ENCODE measurements around the gene PHF23. TPM values are rescaled to one million over a fixed set of nuclear protein-coding genes. Genes with fewer than 3 reads are reported as not detected.

PHF23 gene
- total and polyA plus RNA-seq, 2 of the 4 experiments (the other 2 are of a cell fraction), result 44.8 to 58.5 TPM

GRCh38 chr17:7216242-7217112, 22.8 kb downstream of the PHF23 start:
- peak overlapping the region; percentile 55 for H3K4me3 ChIP-seq (ENCODE audit: insufficient read depth, low read depth, low read length)
- peak overlapping the region; percentile 29; the same call in 1 of the 2 replicates for H4K91ac ChIP-seq (ENCODE audit: insufficient read depth, low read depth, low read length)
- no peak overlapping the region for H3K18ac ChIP-seq (ENCODE audit: low read depth, low read length)
- H4K8ac ChIP-seq (ENCODE audit: low read depth in 2 of 2, low read length in 2 of 2), result peak overlapping the region in 1 of 2 experiments; percentile 30; a peak in 1 of 4 replicates
- H4K20me1 ChIP-seq (ENCODE audit: insufficient read depth, low read length), result peaks cover 58% of the 10 kb centered on the region
- in situ Hi-C loops (cut with MboI; ENCODE audit: low sequenced_read_pairs), result no loop called here
- 0 out of 2 replicates have a peak overlapping the region, but pooled peaks have one; percentile 9 for H2BK20ac ChIP-seq (ENCODE audit: low read depth, low read length)
- no peak overlapping the region for H2BK120ac ChIP-seq (ENCODE audit: low read depth, low read length)
- no peak overlapping the region; the same call in 2 of the 3 replicates for H2BK15ac ChIP-seq (ENCODE audit: low read depth, low read length)
- dilution Hi-C loops (cut with HindIII; ENCODE audit: low sequenced_read_pairs, unreplicated experiment), result no loop called here
- peaks cover 26% of the 10 kb centered on the region for H3K9me1 ChIP-seq (ENCODE audit: insufficient read depth, low read length)
- intact Hi-C loops (cut with micrococcal nuclease), result no loop called here
- peak overlapping the region; percentile 56 for H3K27ac ChIP-seq (ENCODE audit: insufficient read depth, low read length)
- 7% methylated on average over 2 of the region's 7 CpGs; no CpG with 5 or more reads in 1 of the 2 experiments for WGBS, 2 experiments (ENCODE audit: extremely low coverage in 2 of 2, insufficient read length in 1 of 2)
- H3K14ac ChIP-seq (replicated peaks; ENCODE audit: low read depth, low read length), result peak overlapping the region; percentile 72
- no peak overlapping the region for H3K56ac ChIP-seq (ENCODE audit: extremely low read depth, insufficient read depth, low read length)
- DNase-seq (no peak), ATAC-seq (ENCODE audit: low read depth) (no peak)
- peaks cover 28% of the 10 kb centered on the region for H3K4me1 ChIP-seq (ENCODE audit: control insufficient read depth, insufficient read depth, low read length)
- BruUV-seq (replicated peaks), result no TSS peak
- H3K9me3 ChIP-seq (ENCODE audit: control insufficient read depth, insufficient read depth, low read length), result no peaks in the 10 kb centered on the region
- H2AK5ac ChIP-seq (ENCODE audit: low read depth, low read length), result peak overlapping the region; percentile 92
- H2AFZ ChIP-seq (replicated peaks; ENCODE audit: low read length, poor library complexity), result peak overlapping the region; percentile 14
- H2AK9ac ChIP-seq (replicated peaks; ENCODE audit: low read depth, low read length, poor library complexity), result peak overlapping the region; percentile 97
- peak overlapping the region; percentile 52; the same call in 1 of the 2 replicates for H3K23ac ChIP-seq (ENCODE audit: low read depth, low read length)
- ChIA-PET POLR2A (ENCODE audit: unreplicated experiment) (interaction anchor here (0.6 kb wide), 1 partner anchor 180 kb away, joined by 6 read pairs; the partner anchor contains the start of gene SLC16A13), CTCF (no interaction called here)
- TF ChIP-seq RCOR1 (IDR thresholded peaks at IDR 0.05; ENCODE audit: insufficient replicate concordance, low read length) (no peak), NFE2L2 (IDR thresholded peaks at IDR 0.05; ENCODE audit: low read depth, low read length) (no peak), RAD21 (IDR thresholded peaks at IDR 0.05; ENCODE audit: low read length) (no peak), BHLHE40 (IDR thresholded peaks at IDR 0.05; ENCODE audit: low read depth, low read length) (no peak), POLR2A (IDR thresholded peaks at IDR 0.05; ENCODE audit: low read depth, low read length) (no peak), FOS (IDR thresholded peaks at IDR 0.05; ENCODE audit: low read depth, low read length) (no peak), MXI1 (IDR thresholded peaks at IDR 0.05; ENCODE audit: borderline replicate concordance, low read depth, low read length) (no peak), MAZ (IDR thresholded peaks at IDR 0.05; ENCODE audit: borderline replicate concordance, low read depth, low read length) (no peak), SMC3 (IDR thresholded peaks at IDR 0.05; ENCODE audit: low read depth, low read length) (no peak), CEBPB (IDR thresholded peaks at IDR 0.05; ENCODE audit: low read depth, low read length) (no peak)
- TF ChIP-seq, protein P1, sequence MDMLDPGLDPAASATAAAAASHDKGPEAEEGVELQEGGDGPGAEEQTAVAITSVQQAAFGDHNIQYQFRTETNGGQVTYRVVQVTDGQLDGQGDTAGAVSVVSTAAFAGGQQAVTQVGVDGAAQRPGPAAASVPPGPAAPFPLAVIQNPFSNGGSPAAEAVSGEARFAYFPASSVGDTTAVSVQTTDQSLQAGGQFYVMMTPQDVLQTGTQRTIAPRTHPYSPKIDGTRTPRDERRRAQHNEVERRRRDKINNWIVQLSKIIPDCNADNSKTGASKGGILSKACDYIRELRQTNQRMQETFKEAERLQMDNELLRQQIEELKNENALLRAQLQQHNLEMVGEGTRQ (IDR thresholded peaks at IDR 0.05; ENCODE audit: low read depth, low read length), result no peak
- TF ChIP-seq, protein P2, sequence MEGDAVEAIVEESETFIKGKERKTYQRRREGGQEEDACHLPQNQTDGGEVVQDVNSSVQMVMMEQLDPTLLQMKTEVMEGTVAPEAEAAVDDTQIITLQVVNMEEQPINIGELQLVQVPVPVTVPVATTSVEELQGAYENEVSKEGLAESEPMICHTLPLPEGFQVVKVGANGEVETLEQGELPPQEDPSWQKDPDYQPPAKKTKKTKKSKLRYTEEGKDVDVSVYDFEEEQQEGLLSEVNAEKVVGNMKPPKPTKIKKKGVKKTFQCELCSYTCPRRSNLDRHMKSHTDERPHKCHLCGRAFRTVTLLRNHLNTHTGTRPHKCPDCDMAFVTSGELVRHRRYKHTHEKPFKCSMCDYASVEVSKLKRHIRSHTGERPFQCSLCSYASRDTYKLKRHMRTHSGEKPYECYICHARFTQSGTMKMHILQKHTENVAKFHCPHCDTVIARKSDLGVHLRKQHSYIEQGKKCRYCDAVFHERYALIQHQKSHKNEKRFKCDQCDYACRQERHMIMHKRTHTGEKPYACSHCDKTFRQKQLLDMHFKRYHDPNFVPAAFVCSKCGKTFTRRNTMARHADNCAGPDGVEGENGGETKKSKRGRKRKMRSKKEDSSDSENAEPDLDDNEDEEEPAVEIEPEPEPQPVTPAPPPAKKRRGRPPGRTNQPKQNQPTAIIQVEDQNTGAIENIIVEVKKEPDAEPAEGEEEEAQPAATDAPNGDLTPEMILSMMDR (conservative IDR thresholded peaks at IDR 0.05; ENCODE audit: low read depth, low read length), result no peak
- no peak overlapping the region for H4K5ac ChIP-seq (ENCODE audit: low read depth, low read length)
- H3K9ac ChIP-seq (ENCODE audit: low read depth, low read length), result peak overlapping the region; percentile 70
- H3K79me1 ChIP-seq (ENCODE audit: low read depth in 1 of 2, low read length in 2 of 2), result peaks cover 9 to 78% of the 10 kb centered on the region in 2 experiments
- H3K27me3 ChIP-seq (ENCODE audit: control insufficient read depth, insufficient read depth, low read length), result no peaks in the 10 kb centered on the region
- peaks cover 5% of the 10 kb centered on the region; the same call in 1 of the 2 replicates for H3K36me3 ChIP-seq (ENCODE audit: control insufficient read depth, insufficient read depth, low read length)
- peak overlapping the region; percentile 76 for H3K4ac ChIP-seq (ENCODE audit: low read depth, low read length)
- H2BK5ac ChIP-seq (ENCODE audit: low read depth, low read length, poor library complexity, severe bottlenecking), result peak overlapping the region; percentile 31
- H3K4me2 ChIP-seq (ENCODE audit: low read depth, low read length), result peak overlapping the region; percentile 90

Measured in IMR-90 (cell line).